Muscle of arm (tissue), 12 donors: ENCODE data around the gene EPHA7. TPM values are rescaled to one million over a fixed set of nuclear protein-coding genes. Genes with fewer than 3 reads are reported as not detected.

ENCODE experiments used
- DNase-seq: peaks from one replicate; pipeline ENCODE4 v3.0.0-alpha.2; 2013
- polyA plus RNA-seq, 12 donors: library from polyadenylated mRNA; unstranded; fragments of 120-200 nt; gene quantifications; one replicate each; pipeline ENCODE4 v1.2.1, GENCODE V29; 2013; ENCODE audit not compliant: insufficient read length in 12 of 12

Gene EPHA7
- polyA plus RNA-seq, 12 donors: 5.6 to 18.9 (median 9.5) TPM; not detected in 1

GRCh38 chr6:93252930-93253329, 166.4 kb downstream of the EPHA7 start:
- DNase-seq: no peak

GRCh38 chr6:93248631-93249030, 170.7 kb downstream of the EPHA7 start:
- DNase-seq: no peak

GRCh38 chr6:93243231-93243778, 176.1 kb downstream of the EPHA7 start:
- DNase-seq: no peak

GRCh38 chr6:93242049-93242448, 177.3 kb downstream of the EPHA7 start:
- DNase-seq: no peak

- no peak for DNase-seq
These were observed 180.7 kb downstream of the EPHA7 start for GRCh38 chr6:93238632-93239031.

- DNase-seq: no peak
These were observed 183.6 kb downstream of the EPHA7 start for GRCh38 chr6:93235775-93236174.

GRCh38 chr6:93226822-93227221, 192.5 kb downstream of the EPHA7 start:
- DNase-seq: no peak

GRCh38 chr6:93222071-93222851, 197.1 kb downstream of the EPHA7 start:
- DNase-seq: no peak

DNA sequence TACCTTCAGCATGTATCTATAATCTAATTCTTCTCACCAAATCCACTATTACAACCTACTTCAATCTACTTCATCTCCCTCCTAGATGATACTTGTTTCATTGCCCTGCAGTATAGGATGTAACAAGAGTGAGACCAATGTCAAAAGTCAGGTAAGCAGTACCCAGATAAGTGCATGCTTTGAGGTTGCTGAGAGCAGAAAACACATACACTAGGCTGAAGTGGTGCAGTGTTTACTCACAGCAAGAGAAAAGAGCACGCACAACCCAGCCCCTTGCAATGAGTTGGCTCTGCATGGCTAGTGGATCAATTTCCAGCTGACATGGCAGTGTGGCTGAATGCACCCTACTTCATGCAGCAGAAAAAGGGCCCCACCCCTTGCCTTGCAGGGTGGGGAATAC, 199.9 kb downstream of the EPHA7 start:
- DNase-seq: no peak

DNA sequence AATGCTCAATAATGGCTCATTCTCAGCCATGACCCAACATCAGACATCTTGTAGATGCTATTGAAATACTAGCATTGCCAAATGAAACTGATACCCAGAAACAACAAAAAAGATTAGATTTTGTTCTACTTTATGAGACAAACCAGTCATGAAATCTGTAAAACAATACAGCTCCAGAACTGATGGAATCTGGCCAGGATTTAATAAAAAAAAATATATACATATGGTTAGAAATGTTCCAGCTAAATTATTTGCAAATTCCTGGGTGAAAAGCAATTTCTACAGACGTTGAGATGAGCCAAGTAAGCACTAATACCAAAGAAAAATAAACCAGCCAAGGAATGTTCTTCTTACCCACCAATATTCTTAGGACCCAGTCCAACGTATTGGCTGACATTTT, 201.3 kb downstream of the EPHA7 start:
- peak; percentile 22 for DNase-seq

DNA sequence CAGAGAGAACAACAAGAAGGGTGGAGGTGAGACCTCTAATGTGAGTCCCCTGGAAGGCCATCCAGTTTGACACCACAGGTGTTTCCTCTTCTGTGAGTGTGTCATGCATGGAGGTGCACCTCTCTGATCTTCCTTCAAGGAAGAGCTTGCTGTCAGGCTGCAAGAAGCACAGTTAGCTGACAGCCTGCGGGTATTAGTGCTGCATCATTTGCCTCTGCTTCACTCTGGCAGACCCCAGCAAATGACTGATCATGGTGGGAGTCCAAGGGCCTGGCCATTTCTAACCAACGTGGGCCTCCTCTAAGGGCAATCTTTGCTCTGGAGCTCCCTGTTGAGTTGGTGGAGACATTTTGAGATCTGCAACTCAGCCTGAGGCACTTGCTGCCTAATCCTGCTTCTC, 206.3 kb downstream of the EPHA7 start:
- no peak for DNase-seq

- no peak for DNase-seq
These were observed 208.5 kb downstream of the EPHA7 start for GRCh38 chr6:93210908-93211307.

GRCh38 chr6:93209358-93209757, 210.0 kb downstream of the EPHA7 start:
- DNase-seq: no peak

DNA sequence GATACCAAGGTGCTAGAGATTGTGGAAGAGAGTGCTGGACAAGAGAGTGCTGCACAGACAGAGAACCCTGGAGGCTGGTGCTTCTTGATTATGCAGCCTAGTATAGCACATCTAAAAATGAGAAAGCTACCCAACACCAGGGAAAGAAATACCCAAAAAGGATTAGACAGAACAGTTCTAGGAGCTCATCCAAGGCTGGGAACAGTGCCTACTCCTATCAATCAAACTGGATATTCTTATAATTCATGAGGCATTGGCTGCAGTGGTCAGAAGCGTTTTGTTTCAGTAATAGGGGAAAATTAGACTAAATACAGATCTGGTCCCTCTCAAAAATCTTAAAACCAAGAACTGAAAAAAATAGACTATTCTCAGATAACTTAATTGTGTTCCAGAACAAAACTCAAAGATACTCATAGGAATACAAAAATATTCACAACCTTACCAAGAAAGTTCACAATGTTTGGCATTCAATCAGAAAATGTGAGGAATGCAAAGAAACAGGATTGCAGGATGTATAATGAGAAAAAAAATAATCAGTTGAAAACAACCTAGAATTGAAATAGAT, 222.9 kb downstream of the EPHA7 start:
- DNase-seq: peak; percentile 25

DNA sequence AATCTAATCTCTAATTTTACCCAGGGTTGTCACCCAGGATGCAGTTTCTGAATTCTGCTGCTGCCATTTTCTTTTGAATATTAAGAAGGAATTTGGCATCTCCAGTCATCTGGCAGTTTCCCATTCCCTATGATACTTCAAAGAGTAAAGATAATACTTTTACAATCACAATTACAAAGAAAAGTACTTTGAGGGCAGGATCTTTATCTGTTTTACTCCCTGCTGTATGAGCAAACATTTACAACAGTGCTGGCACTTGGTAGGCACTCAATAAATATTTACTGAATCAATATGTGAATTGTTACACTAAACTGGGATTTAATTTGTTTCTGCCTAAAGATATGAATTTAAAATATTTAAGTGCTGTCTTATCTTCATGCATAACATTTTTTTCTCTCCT, 224.9 kb downstream of the EPHA7 start:
- no peak for DNase-seq

DNA sequence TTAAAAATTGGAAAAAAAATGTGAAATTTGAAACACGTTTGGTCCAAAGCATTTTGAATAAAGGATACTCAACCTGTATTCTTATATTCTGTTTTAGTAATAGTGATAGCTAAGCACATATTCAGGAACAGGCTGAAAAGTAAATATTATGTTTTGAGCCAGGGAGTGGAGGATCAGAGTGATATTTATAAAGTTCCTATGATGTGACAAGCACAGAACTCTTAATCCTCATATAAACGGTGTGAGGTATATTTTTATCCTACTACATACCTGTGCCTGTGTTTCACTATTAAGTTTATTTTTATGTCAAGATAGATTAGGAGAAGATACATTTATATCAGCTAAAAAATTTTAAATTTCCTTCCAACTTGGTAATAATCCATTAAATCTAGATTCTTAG, 225.5 kb downstream of the EPHA7 start:
- no peak for DNase-seq
